GM18867 (cell line): ENCODE results near the gene RAB29.

Experiments
- ATAC-seq: cut with Tn5 transposase; IDR thresholded peaks from one replicate; pipeline ENCODE4 v1.9.1; 2021; ENCODE audit warnings: mild to moderate bottlenecking, moderate library complexity; ENCODE audit not compliant: unreplicated experiment

RAB29 gene

GRCh38 chr1:205766038-205766437 lies 9.2 kb downstream of the RAB29 start:
- no peak for ATAC-seq

GRCh38 chr1:205764578-205764977 lies 10.7 kb downstream of the RAB29 start:
- ATAC-seq = no peak

DNA sequence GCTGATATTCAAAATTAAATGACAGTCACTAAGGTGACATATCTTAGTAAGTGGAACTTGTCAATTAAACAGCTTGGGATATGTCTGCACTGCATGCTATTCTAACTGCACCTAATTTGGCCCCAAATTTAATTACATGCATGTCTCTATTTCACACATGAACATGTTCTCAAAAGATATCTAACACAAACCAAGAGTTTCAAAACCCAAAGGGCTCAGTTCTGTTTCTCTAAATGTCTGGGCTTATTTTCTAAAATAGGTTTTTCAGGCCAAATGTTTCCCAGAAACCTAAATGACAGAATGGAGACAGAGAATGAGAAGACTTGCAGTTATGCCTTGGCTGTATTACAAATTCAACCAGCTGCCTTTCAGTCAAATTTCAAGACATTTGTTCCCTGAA lies 11.3 kb downstream of the RAB29 start:
- ATAC-seq = no peak

DNA sequence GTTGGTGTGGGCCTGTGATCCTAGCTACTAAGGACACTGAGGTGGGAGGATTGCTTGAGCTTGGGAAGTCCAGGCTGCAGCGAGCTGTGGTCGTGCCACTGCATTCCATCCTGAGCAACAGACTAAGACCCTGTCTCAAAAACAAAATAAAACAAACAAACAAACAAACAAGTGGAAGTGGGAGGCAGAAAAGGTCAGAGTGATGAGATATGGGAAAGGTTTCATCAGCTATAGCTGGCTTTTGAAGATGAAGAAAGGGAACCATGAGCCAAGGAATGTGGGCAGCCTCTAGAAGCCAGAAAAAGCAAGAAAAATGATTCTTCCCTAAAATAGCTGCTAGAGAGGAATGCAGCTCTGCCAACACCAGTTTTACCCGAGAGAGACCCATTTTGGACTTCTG lies 14.7 kb downstream of the RAB29 start:
- no peak for ATAC-seq

DNA sequence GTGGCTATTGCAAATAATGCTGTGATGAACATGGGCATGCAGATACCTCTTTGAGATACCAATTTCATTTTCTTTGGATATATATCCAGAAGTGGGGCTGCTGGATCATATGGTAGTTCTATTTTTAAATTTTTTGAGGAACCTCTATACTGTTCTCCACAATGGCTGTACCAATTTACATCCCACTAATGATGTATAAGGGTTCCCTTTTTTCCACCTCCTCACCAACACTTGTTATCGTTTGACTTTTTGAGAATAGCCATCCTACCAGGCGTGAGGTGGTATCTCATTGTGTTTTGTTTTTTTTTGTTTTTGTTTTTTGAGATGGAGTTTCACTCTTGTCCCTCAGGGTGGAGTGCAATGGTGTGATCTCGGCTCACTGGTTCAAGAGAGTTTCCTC lies 18.7 kb downstream of the RAB29 start:
- no peak for ATAC-seq

GRCh38 chr1:205754857-205755256 lies 20.4 kb downstream of the RAB29 start:
- ATAC-seq = no peak

- ATAC-seq = no peak
Measured at GRCh38 chr1:205751036-205751651, 24.1 kb downstream of the RAB29 start.

DNA sequence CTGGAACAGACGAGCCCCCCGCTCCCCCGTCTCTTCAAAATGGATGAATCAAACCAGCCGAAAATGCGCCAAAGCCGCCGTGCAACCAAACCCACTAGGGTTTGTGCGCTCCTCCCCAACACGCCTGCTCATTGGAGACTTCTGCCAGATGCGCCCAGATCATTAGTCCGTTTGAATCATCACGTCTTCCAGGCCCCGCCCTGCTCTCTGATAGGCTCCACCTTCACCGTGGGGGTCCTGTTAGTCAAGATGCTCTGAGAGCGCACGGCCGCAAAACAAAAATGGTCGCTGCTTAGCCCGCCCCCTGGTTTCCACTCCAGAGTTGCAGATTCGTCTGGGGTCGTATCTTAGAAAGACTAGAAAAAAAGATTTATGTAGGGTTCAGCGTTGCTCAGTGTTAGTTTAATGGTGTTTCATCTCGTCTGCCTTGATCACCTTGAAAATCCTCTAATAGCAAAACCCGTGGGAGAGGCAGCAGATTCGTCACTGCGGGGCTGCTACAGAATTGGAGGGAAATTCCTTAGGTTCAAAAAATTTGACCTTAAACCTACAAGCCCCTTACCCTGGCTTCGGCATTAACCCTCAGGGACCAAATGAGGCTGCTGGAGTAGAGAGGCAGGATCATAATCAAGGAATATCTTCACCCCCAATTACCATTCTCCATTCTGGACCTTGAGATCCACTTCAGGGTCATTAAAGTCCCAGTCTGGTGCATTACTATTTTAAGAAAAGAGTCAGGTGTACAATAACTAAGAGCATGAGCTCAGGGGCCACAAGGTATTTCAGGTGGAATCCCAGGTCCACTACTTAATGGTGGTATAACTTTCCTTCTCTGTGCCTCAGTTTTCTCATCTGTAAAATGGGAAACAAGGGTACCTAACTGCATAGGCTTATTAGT lies 24.9 kb downstream of the RAB29 start, which contains the start of gene NUCKS1:
Gene NUCKS1 (minus strand): TSS at position 45 of the 898 bp plus-strand sequence. CDS start 209 bp downstream, outside the sequence.
- peak; percentile 80 for ATAC-seq

DNA sequence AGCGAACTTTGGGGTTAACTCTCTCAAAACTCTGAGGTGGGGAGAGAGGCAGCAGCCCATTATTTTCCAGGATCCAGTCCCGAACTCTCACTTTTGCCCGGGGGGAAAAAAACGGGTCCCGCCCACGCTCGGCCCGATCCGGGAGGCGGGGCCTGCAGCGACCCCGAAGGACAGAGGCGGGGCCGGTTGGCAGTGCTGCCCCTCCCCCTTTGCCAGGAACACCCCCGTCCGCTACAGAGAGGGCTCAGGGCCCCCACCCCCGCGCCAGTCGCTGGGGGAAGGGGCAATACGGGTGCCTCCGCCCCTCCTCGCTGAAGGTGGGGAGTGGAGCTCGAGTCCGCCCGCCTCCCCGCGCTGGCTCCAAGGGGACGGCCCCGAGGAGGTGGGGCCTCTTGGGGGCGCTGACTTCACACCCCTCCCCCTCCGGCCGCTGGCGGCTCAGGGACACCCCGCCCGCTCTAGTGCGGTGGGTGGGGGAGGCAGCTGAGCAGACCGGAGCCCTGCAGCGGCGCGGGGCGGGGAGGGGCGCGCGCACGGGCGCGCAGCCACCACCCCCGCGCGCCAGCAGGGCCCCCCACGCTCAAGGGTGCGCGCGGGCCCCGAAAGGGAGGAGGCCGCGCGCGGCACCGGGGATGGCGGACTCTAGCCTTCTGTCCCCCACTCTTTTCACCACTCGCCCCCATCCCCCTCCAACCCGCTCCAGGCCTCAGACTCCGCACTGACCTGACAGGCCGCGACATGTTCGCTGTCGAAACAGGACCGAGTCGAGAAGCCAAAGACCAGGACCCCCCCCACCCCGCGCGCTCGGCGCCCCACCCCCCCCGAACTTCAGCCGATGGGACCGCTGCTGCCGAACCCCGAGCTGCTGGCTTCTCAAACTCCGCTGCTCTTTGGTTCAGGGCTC lies 25.8 kb downstream of the RAB29 start:
- peak; percentile 71 for ATAC-seq

GRCh38 chr1:205748403-205749233 lies 26.7 kb downstream of the RAB29 start:
- peak; percentile 21 for ATAC-seq

- ATAC-seq = no peak
Measured at GRCh38 chr1:205746757-205747412, 28.4 kb downstream of the RAB29 start.

GRCh38 chr1:205744403-205744802 lies 30.9 kb downstream of the RAB29 start:
- ATAC-seq = no peak

DNA sequence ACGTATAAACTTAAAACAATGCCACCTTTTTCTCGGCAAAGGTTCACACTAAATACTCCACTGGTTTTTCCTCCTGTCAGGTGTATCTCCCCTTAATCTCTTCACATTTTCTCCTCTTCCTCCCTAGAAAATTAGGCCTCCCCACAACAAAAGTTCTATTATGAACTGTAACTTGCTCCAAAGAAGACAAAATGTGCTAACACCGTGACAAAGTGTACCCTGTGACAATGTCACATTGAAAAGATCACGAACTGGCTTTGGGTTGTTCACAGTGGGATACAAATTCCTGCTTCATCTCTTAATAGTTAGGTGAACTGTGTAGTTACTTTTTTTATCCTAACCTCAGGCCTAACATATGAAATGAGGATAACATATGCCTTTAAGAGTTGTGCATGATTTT lies 31.3 kb downstream of the RAB29 start:
- no peak for ATAC-seq

- no peak for ATAC-seq
Measured at GRCh38 chr1:205741681-205742080, 33.6 kb downstream of the RAB29 start.

GRCh38 chr1:205739348-205740160 lies 35.7 kb downstream of the RAB29 start:
- no peak for ATAC-seq

- ATAC-seq = no peak
Measured at GRCh38 chr1:205735218-205735617, 40.1 kb downstream of the RAB29 start.

DNA sequence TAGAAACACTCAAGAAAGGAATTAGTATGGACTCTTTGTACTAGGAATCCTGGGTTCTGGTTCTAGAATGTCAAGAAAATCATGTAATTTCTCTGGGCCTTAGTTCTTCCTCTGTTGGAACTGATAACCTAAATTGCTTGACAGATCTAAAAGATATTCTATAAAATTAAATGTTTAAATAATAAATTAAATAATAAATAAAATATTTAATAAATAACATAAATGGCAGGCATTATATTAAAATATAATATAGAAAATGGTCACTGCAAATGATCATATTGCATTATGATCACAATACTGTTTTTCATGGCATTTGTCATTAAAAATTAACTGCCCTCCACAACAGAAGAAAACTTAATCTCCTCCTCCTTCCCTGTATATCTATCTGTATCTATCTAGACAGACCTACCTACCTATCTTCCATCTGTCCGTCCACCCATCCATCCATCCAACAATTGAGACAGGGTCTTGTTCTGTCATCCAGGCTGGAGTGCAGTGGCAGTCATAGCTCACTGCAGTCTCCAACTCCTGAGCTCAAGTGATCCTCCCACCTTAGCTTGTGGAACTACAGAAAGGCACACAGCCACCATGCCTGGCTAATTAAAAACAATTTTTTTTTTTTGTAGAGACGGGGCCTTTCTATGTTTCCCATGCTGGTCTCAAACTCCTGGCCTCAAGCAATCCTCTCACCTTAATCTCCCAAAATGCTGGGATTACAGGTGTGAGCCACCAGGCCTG lies 41.7 kb downstream of the RAB29 start:
- no peak for ATAC-seq

GRCh38 chr1:205729945-205730610 lies 45.2 kb downstream of the RAB29 start:
- no peak for ATAC-seq
